DOHH2 (cell line): ENCODE measurements around the gene NAV2.

Source experiments
- H3F3A ChIP-seq: fragments of 200-600 bp; sonication (generic), shearing (Covaris generic); 2 replicates; pipeline ENCODE4 v1.6.0; 2016; ENCODE audit warnings: antibody characterized with exemption, mild to moderate bottlenecking; ENCODE audit not compliant: control insufficient read depth, insufficient read depth
- H3K27ac ChIP-seq: fragments of 200-600 bp; sonication (generic); 2 replicates; pipeline ENCODE4 v1.5.1; 2014; ENCODE audit warnings: low read depth, mild to moderate bottlenecking, low read length, moderate library complexity
- H3K27me3 ChIP-seq: fragments of 200-600 bp; sonication (generic); 2 replicates; pipeline ENCODE4 v1.6.1; 2014; ENCODE audit warnings: mild to moderate bottlenecking, low read length, mixed read lengths; ENCODE audit not compliant: control insufficient read depth
- H3K36me3 ChIP-seq: fragments of 200-600 bp; sonication (generic); 2 replicates; pipeline ENCODE4 v1.6.1; 2014; ENCODE audit warnings: mild to moderate bottlenecking, low read length, moderate library complexity, mixed read lengths; ENCODE audit not compliant: control insufficient read depth
- H3K4me1 ChIP-seq: fragments of 200-600 bp; sonication (generic); 2 replicates; pipeline ENCODE4 v1.6.1; 2014; ENCODE audit warnings: mild to moderate bottlenecking, low read length, mixed read lengths; ENCODE audit not compliant: control insufficient read depth
- H3K4me2 ChIP-seq: fragments of 200-600 bp; sonication (generic); 2 replicates; pipeline ENCODE4 v1.6.0; 2014; ENCODE audit warnings: mild to moderate bottlenecking, low read length, moderate library complexity
- H3K4me3 ChIP-seq: fragments of 200-600 bp; sonication (generic); 2 replicates; pipeline ENCODE4 v1.5.1; 2014; ENCODE audit warnings: mild to moderate bottlenecking, low read length, mixed read lengths
- H3K79me2 ChIP-seq: fragments of 200-600 bp; sonication (generic); 2 replicates; pipeline ENCODE4 v1.6.1; 2014; ENCODE audit warnings: mild to moderate bottlenecking, low read length, mixed read lengths; ENCODE audit not compliant: control insufficient read depth
- H3K9me2 ChIP-seq: fragments of 200-600 bp; sonication (generic); replicated peaks from 2 replicates; pipeline ENCODE4 v1.6.1; 2014; ENCODE audit warnings: mild to moderate bottlenecking, low read length, mixed read lengths; ENCODE audit not compliant: control insufficient read depth
- H3K9me3 ChIP-seq: fragments of 200-600 bp; sonication (generic); 2 replicates; pipeline ENCODE4 v1.6.1; 2014; ENCODE audit warnings: antibody characterized with exemption, low read length, mixed read lengths; ENCODE audit not compliant: control insufficient read depth, insufficient read depth
- H4K20me1 ChIP-seq: fragments of 200-600 bp; sonication (generic); 2 replicates; pipeline ENCODE4 v1.6.0; 2014; ENCODE audit warnings: low read depth, mild to moderate bottlenecking, antibody characterized with exemption, low read length, moderate library complexity; ENCODE audit not compliant: control insufficient read depth, insufficient read depth
- CTCF ChIP-seq: fragments of 200-600 bp; sonication (generic); IDR thresholded peaks from one replicate; pipeline ENCODE4 v1.5.1; 2014; ENCODE audit warnings: antibody characterized with exemption, mild to moderate bottlenecking, low read depth, low read length; ENCODE audit not compliant: poor library complexity, severe bottlenecking
- EZH2phosphoT487 ChIP-seq: fragments of 200-600 bp; sonication (generic); IDR thresholded peaks from 2 replicates; pipeline ENCODE4 v1.6.1; 2017; ENCODE audit warnings: borderline replicate concordance, mild to moderate bottlenecking, antibody characterized with exemption, low read length, moderate library complexity, mixed read lengths

The NAV2 gene

DNA sequence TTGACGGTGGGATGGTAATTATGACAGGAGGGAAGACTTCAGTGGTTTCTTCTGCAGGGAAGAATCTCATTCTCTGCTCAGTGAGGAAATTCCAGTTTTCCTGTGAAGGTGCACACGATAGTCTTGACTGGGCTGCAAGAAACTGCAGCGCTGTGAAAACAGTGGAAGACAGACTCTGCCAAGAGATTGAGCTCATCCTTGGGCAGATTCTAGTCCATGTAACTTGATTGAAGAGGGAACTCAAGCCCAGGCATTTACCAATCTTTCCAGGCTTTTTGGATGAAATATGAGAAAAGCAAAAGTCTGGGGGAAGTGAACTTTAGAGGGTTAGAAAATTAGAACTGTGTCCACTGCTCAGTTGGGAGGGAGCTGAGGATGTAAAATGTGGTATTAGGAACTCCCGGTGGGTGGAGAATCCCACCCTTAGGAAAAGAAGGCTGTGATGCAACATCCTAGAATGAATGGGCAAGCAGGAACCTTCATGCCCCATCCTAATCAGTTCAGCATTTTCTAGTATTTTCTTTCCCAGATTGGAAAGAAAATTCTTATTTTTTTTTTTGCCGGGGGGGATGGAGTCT, 235.0 kb downstream of the NAV2 start:
- H3F3A ChIP-seq = no peaks in the 10 kb centered on the region
- peaks cover 5% of the 10 kb centered on the region; the same call in 1 of the 2 replicates for H3K4me1 ChIP-seq
- no peaks in the 10 kb centered on the region for H3K79me2 ChIP-seq
- TF ChIP-seq EZH2phosphoT487 (no peak), CTCF (no peak)
- H3K27ac ChIP-seq = no peak overlapping the region
- peaks cover 8% of the 10 kb centered on the region for H3K27me3 ChIP-seq
- H3K4me2 ChIP-seq = no peak overlapping the region
- H3K9me3 ChIP-seq = no peaks in the 10 kb centered on the region
- no peaks in the 10 kb centered on the region for H3K36me3 ChIP-seq
- no peaks in the 10 kb centered on the region for H3K9me2 ChIP-seq
- no peak overlapping the region for H3K4me3 ChIP-seq
- H4K20me1 ChIP-seq = no peaks in the 10 kb centered on the region

DNA sequence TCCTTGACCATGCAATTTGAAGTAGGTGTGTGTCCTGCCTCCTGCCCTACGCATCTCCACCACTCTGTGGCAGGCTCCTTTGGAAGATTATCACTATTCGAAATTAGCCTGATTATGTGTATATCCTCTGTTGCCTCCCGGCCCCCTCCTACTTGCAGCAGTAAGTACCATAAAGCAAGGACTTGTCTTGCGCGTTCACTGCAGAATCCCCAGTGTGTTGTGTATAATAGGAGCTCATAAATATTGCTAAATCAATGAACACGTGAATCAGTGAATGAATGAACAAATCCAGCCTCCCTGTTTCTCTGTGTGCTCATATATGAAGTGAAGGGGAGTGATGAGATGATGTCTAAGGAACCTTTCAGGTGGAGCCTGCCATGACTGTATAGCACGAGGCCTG, 237.0 kb downstream of the NAV2 start:
- Histone ChIP-seq H3K9me3 (no peaks in the 10 kb centered on the region), H3K4me1 (peaks cover 5% of the 10 kb centered on the region; the same call in 1 of the 2 replicates), H3K27ac (no peak overlapping the region), H3K4me3 (no peak overlapping the region), H3K9me2 (no peaks in the 10 kb centered on the region), H4K20me1 (no peaks in the 10 kb centered on the region), H3K27me3 (peaks cover 13% of the 10 kb centered on the region), H3K36me3 (no peaks in the 10 kb centered on the region), H3K79me2 (no peaks in the 10 kb centered on the region), H3K4me2 (no peak overlapping the region), H3F3A (no peaks in the 10 kb centered on the region)
- no peak for TF ChIP-seq CTCF
- TF ChIP-seq EZH2phosphoT487 = no peak

DNA sequence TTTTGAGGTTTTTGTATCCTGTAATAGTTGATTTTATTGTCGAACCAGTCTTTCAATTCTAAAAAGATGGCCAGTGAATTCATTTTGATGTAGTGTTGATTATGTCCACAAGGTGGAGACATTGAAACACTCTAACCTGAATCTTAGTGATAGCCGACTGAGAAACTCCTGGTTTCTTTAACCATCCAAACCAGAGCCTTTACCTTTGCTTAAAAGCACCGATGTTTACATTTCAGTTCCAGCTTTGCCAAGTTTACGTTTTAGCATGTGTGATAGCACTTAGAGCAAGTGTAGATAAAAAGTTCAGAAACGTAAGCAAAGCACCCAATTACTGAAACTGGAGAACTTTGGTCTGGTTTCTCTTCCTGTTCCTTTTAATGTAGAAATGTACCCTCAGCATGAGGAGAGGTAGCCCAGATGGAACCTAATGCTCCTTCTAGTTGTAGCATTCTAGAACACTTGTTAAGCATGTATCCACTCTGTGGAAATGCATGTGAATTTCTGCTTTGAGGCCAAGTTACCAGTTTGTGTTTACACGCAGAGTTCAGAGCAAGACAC, 239.0 kb downstream of the NAV2 start:
- peaks cover 5% of the 10 kb centered on the region; the same call in 1 of the 2 replicates for H3K4me1 ChIP-seq
- peak overlapping the region; percentile 51 for H3K4me3 ChIP-seq
- H3K27ac ChIP-seq = no peak overlapping the region
- no peaks in the 10 kb centered on the region for H4K20me1 ChIP-seq
- H3F3A ChIP-seq = no peaks in the 10 kb centered on the region
- peak overlapping the region; percentile 65 for H3K4me2 ChIP-seq
- no peaks in the 10 kb centered on the region for H3K79me2 ChIP-seq
- peaks cover 13% of the 10 kb centered on the region for H3K27me3 ChIP-seq
- TF ChIP-seq EZH2phosphoT487 (no peak), CTCF (peak; percentile 75)
- H3K9me3 ChIP-seq = no peaks in the 10 kb centered on the region
- no peaks in the 10 kb centered on the region for H3K36me3 ChIP-seq
- H3K9me2 ChIP-seq = no peaks in the 10 kb centered on the region
